GM18951 (cell line): Measurements from ENCODE around the gene ATP6V0E1.
"Not testable (repeated sequence)": the region's sequence is repeated elsewhere in the genome, so short reads cannot be mapped to it uniquely, and the experiment has no call there.

ENCODE experiments used
- POLR2A ChIP-seq: IDR thresholded peaks from 4 replicates; pipeline ENCODE4 v1.6.1; 2011; ENCODE audit warnings: mild to moderate bottlenecking; ENCODE audit not compliant: insufficient read length, insufficient read depth; ENCODE audit errors: extremely low read depth
- in situ Hi-C: fragments of 300-500 bp; cut with MboI; formaldehyde crosslinking; loops from one replicate; pipeline ENCODE4 v1.12.0; 2022; ENCODE audit warnings: low sequenced_read_pairs, mixed read lengths, inconsistent platforms; ENCODE audit not compliant: unreplicated experiment

The ATP6V0E1 gene

GRCh38 chr5:173055983-173056782, 72.6 kb downstream of the ATP6V0E1 start, which contains the start of gene CREBRF:
Gene CREBRF (plus strand): TSS chr5:173056352. CDS start chr5:173080776, 24,424 bp downstream.
- in situ Hi-C loops, result no loop called here
- peak; percentile 83 for TF ChIP-seq POLR2A

GRCh38 chr5:173056783-173057061, 73.2 kb downstream of the ATP6V0E1 start:
- in situ Hi-C loops, result no loop called here
- TF ChIP-seq POLR2A, result no peak

GRCh38 chr5:173057062-173057924, 73.7 kb downstream of the ATP6V0E1 start:
- in situ Hi-C loops, result no loop called here
- peak; percentile 69 for TF ChIP-seq POLR2A

- in situ Hi-C loops, result no loop called here
Measured at GRCh38 chr5:173062141-173062540, 78.6 kb downstream of the ATP6V0E1 start.

GRCh38 chr5:173065155-173065554, 81.6 kb downstream of the ATP6V0E1 start:
- in situ Hi-C loops, result no loop called here

More at GRCh38 chr5:173062141-173062540, 78.6 kb downstream of the ATP6V0E1 start:
- no peak for TF ChIP-seq POLR2A

GRCh38 chr5:173069671-173070070, 86.1 kb downstream of the ATP6V0E1 start:
- no peak for TF ChIP-seq POLR2A
- in situ Hi-C loops, result no loop called here

More at GRCh38 chr5:173065155-173065554, 81.6 kb downstream of the ATP6V0E1 start:
- TF ChIP-seq POLR2A, result no peak

- in situ Hi-C loops, result no loop called here
- no peak for TF ChIP-seq POLR2A
Measured at GRCh38 chr5:173075137-173075843, 91.7 kb downstream of the ATP6V0E1 start.

GRCh38 chr5:173075970-173076369, 92.4 kb downstream of the ATP6V0E1 start:
- no peak for TF ChIP-seq POLR2A
- in situ Hi-C loops, result no loop called here

GRCh38 chr5:173076471-173076870, 92.9 kb downstream of the ATP6V0E1 start:
- in situ Hi-C loops, result not testable (repeated sequence)

GRCh38 chr5:173078878-173079277, 95.3 kb downstream of the ATP6V0E1 start:
- no peak for TF ChIP-seq POLR2A
- in situ Hi-C loops, result no loop called here
